A549 (cell line): ENCODE results near the gene MAGI1. TPM values are rescaled to one million over a fixed set of nuclear protein-coding genes. Genes with fewer than 3 reads are reported as not detected.
A peak's percentile ranks its signal among the peaks of the same experiment; 100 is the strongest.

Experiments
- ATAC-seq, 2 experiments: fragments of 200-7000 bp in 1 of 2; fragments of >200 bp in 1 of 2; cut with Nextera tagmentation in 1 of 2; cut with Tn5 transposase in 1 of 2; 3 replicates each; pipeline versions ENCODE4 v1.8.0 to v1.9.1; 2018 to 2020; ENCODE audit warnings: mild to moderate bottlenecking in 1 of 2, moderate library complexity in 1 of 2
- CTCF ChIA-PET: fragments of 300-600 bp; sonication (Branson Sonifier 250); formaldehyde crosslinking; extraction: SDS; loops from one replicate; lab custom pipeline; 2021; ENCODE audit warnings: antibody characterized with exemption, inconsistent platforms; lab: Yijun Ruan, JAX
- POLR2A ChIA-PET: fragments of 350-600 bp; formaldehyde crosslinking; extraction: SDS; loops from one replicate; lab custom pipeline; 2021; ENCODE audit warnings: antibody characterized with exemption, inconsistent platforms; lab: Yijun Ruan, JAX
- DNase-seq, 2 experiments: peaks; one replicate each; pipeline versions ENCODE4 v3.0.0 to v3.0.0-alpha.2; 2011 to 2016; ENCODE audit warnings: low read depth in 1 of 2, low spot score in 1 of 2
- FAIRE-seq: peaks from 2 replicates; lab custom pipeline; 2011; peaks lifted over from hg19 to GRCh38; lab: Jason Lieb, UNC
- H3K27ac ChIP-seq, 2 experiments: fragments of >200 bp; sonication (Bioruptor Twin); formaldehyde crosslinking; 3 replicates each; pipeline ENCODE4 v1.5.1; 2016 to 2017
- H3K4me1 ChIP-seq: fragments of >200 bp; sonication (Bioruptor Twin); formaldehyde crosslinking; 3 replicates; pipeline ENCODE4 v1.6.1; 2016
- H3K4me2 ChIP-seq: fragments of >200 bp; sonication (Bioruptor Twin); formaldehyde crosslinking; 3 replicates; pipeline ENCODE4 v1.6.1; 2016
- H3K4me3 ChIP-seq: fragments of >200 bp; sonication (Bioruptor Twin); formaldehyde crosslinking; 3 replicates; pipeline ENCODE4 v1.5.1; 2016
- H3K9me3 ChIP-seq: fragments of >200 bp; sonication (Bioruptor Twin); formaldehyde crosslinking; 3 replicates; pipeline ENCODE4 v1.6.1; 2016
- BCL3 ChIP-seq: fragments of >200 bp; sonication (Bioruptor Twin); formaldehyde crosslinking; IDR thresholded peaks from 3 replicates; pipeline ENCODE4 v1.6.1; 2016
- CBX8 ChIP-seq: fragments of 200-600 bp; sonication (generic); IDR thresholded peaks from 2 replicates; pipeline ENCODE4 v1.6.1; 2016
- CHD2 ChIP-seq: fragments of 150-350 bp; IDR thresholded peaks from 2 replicates; pipeline ENCODE4 v1.6.1; 2014; ENCODE audit warnings: low read length; ENCODE audit not compliant: partially characterized antibody
- ESRRA ChIP-seq: fragments of 150-350 bp; IDR thresholded peaks from 2 replicates; pipeline ENCODE4 v1.6.1; 2014; ENCODE audit warnings: mild to moderate bottlenecking, low read length, borderline replicate concordance
- FOXS1 ChIP-seq: fragments of 250-450 bp; sonication (Bioruptor Pico); IDR thresholded peaks from 2 replicates; pipeline ENCODE4 v1.5.0; 2020; ENCODE audit warnings: mild to moderate bottlenecking, moderate library complexity
- GATA3 ChIP-seq: IDR thresholded peaks from 2 replicates; pipeline ENCODE4 v1.6.1; 2012; ENCODE audit warnings: borderline replicate concordance
- HDAC2 ChIP-seq: fragments of 200-600 bp; sonication (generic); IDR thresholded peaks from 2 replicates; pipeline ENCODE4 v1.6.1; 2016
- HOXB5 ChIP-seq: fragments of 250-450 bp; sonication (Bioruptor Pico); IDR thresholded peaks from 2 replicates; pipeline ENCODE4 v1.5.0; 2020; ENCODE audit warnings: mild to moderate bottlenecking, moderate library complexity
- MAX ChIP-seq: IDR thresholded peaks from 2 replicates; pipeline ENCODE4 v1.6.1; 2012
- MAZ ChIP-seq: fragments of 150-350 bp; IDR thresholded peaks from 2 replicates; pipeline ENCODE4 v1.6.1; 2014; ENCODE audit warnings: antibody characterized with exemption, low read depth, low read length, borderline replicate concordance
- MYC ChIP-seq: IDR thresholded peaks from 2 replicates; pipeline ENCODE4 v1.6.1; 2012; ENCODE audit warnings: mild to moderate bottlenecking, inconsistent platforms, low read length, improper control_type of control experiment, borderline replicate concordance
- PHF8 ChIP-seq: fragments of 200-600 bp; sonication (generic); IDR thresholded peaks from 2 replicates; pipeline ENCODE4 v1.6.1; 2016; ENCODE audit warnings: low read depth, mild to moderate bottlenecking, antibody characterized with exemption, moderate library complexity, borderline replicate concordance
- POLR2AphosphoS2 ChIP-seq: conservative IDR thresholded peaks from 2 replicates; pipeline ENCODE4 v1.6.1; 2012; ENCODE audit warnings: low read length, improper control_type of control experiment, inconsistent platforms
- REST ChIP-seq: fragments of 200-600 bp; sonication (generic); IDR thresholded peaks from 2 replicates; pipeline ENCODE4 v1.6.1; 2016; ENCODE audit warnings: antibody characterized with exemption, mild to moderate bottlenecking, moderate library complexity
- RFX5 ChIP-seq: fragments of 450-650 bp; IDR thresholded peaks from 2 replicates; pipeline ENCODE4 v1.7.1; 2014; ENCODE audit warnings: antibody characterized with exemption, mild to moderate bottlenecking, moderate library complexity
- RNF2 ChIP-seq: fragments of 200-600 bp; sonication (generic); IDR thresholded peaks from 2 replicates; pipeline ENCODE4 v1.6.1; 2016; ENCODE audit warnings: low read depth, mild to moderate bottlenecking, antibody characterized with exemption, moderate library complexity, borderline replicate concordance
- SMC3 ChIP-seq: fragments of >200 bp; sonication (Bioruptor Twin); formaldehyde crosslinking; IDR thresholded peaks from 3 replicates; pipeline ENCODE4 v1.6.1; 2018; ENCODE audit warnings: inconsistent platforms
- TFCP2L1 ChIP-seq: fragments of 250-450 bp; sonication (Bioruptor Pico); IDR thresholded peaks from 2 replicates; pipeline ENCODE4 v1.5.0; 2021; ENCODE audit warnings: mild to moderate bottlenecking
- TP53 ChIP-seq: fragments of 250-450 bp; sonication (Bioruptor Pico); IDR thresholded peaks from 2 replicates; pipeline ENCODE4 v1.5.0; 2021; ENCODE audit warnings: mild to moderate bottlenecking, moderate library complexity
- ZNF302 ChIP-seq: fragments of 250-450 bp; sonication (Bioruptor Pico); IDR thresholded peaks from 2 replicates; pipeline ENCODE4 v1.9.0; 2021; ENCODE audit warnings: inconsistent platforms, mild to moderate bottlenecking, moderate library complexity
- WGBS: methylation state at CpG from one replicate; pipeline ENCODE4 v1.1.6; 2017; ENCODE audit errors: missing lambda C conversion rate; 5-methylcytosine and 5-hydroxymethylcytosine counted together
- polyA plus RNA-seq, 4 experiments: library from polyadenylated mRNA; depleted of rRNA in 3 of 4; stranded (reverse); fragments of >200 nt; fragmentation: RNase III in 1 of 4; extraction: RNeasy Plus Mini Kit Qiagen cat#74134 plus additional on column Dnase treatment in 1 of 4; gene quantifications; 2 replicates in 3 of 4; 3 replicates in 1 of 4; pipeline ENCODE4 v1.2.3, GENCODE V29; 2011 to 2017

The MAGI1 gene
- polyA plus RNA-seq, 2 of the 4 experiments (the other 2 are of a cell fraction): 4.7 to 6.6 TPM

GRCh38 chr3:65671004-65671403 is 367.7 kb downstream of the MAGI1 start:
- ChIA-PET CTCF (no interaction called here), POLR2A (no interaction called here)
- DNase-seq: no peak
- ATAC-seq: no peak
- no peak for FAIRE-seq
- no peaks in the 10 kb centered on the region for H3K9me3 ChIP-seq
- WGBS: 15% methylated on average over 3 of the region's 3 CpGs
- no peak overlapping the region for H3K4me2 ChIP-seq
- TF ChIP-seq RFX5 (no peak), MAZ (no peak), HDAC2 (no peak), HOXB5 (no peak)
- no peak overlapping the region for H3K4me3 ChIP-seq
- H3K27ac ChIP-seq: no peak overlapping the region
- no peaks in the 10 kb centered on the region; the same call in 2 of the 3 replicates for H3K4me1 ChIP-seq

GRCh38 chr3:65669163-65669875 is 369.4 kb downstream of the MAGI1 start:
- Histone ChIP-seq H3K4me1 (no peaks in the 10 kb centered on the region; the same call in 2 of the 3 replicates), H3K4me3 (no peak overlapping the region), H3K27ac (no peak overlapping the region), H3K9me3 (no peaks in the 10 kb centered on the region), H3K4me2 (0 out of 3 replicates have a peak overlapping the region, but pooled peaks have one; percentile 23)
- DNase-seq (no peak), FAIRE-seq (no peak), ATAC-seq (no peak)
- WGBS: 45% methylated on average over 5 of the region's 5 CpGs
- ChIA-PET CTCF (interaction anchor here (1.5 kb wide), 1 partner anchor 31 kb away, joined by 3 read pairs; no protein-coding TSS in a partner anchor), POLR2A (no interaction called here)
- TF ChIP-seq POLR2AphosphoS2: no peak
- TF ChIP-seq PHF8: no peak
- TF ChIP-seq CHD2: no peak
- TF ChIP-seq FOXS1 (CRISPR knock-in tag): no peak
- no peak for TF ChIP-seq CBX8
- TF ChIP-seq ZNF302 (CRISPR knock-in tag): no peak
- no peak for TF ChIP-seq TP53 (CRISPR knock-in tag)
- no peak for TF ChIP-seq GATA3
- TF ChIP-seq RNF2: no peak
- TF ChIP-seq REST: no peak
- no peak for TF ChIP-seq BCL3
- TF ChIP-seq TFCP2L1 (CRISPR knock-in tag): no peak
- TF ChIP-seq MAX: no peak
- TF ChIP-seq MYC: no peak
- no peak for TF ChIP-seq ESRRA
- TF ChIP-seq SMC3: no peak
